Fibroblast of lung (primary cell): Measurements from ENCODE around the gene MYBPC2. TPM values are rescaled to one million over a fixed set of nuclear protein-coding genes. Genes with fewer than 3 reads are reported as not detected.
A peak's percentile ranks its signal among the peaks of the same experiment; 100 is the strongest.

Experiments
- DNase-seq, 2 donors: peaks; one replicate each; pipeline versions ENCODE4 v3.0.0 to v3.0.0-alpha.2; 2010; ENCODE audit warnings: low read depth in 2 of 2
- H2AFZ ChIP-seq: 2 replicates; pipeline ENCODE4 v1.5.1; 2012; ENCODE audit warnings: low read length, control low read depth, inconsistent platforms
- H3K27ac ChIP-seq: 2 replicates; pipeline ENCODE4 v1.5.1; 2011; ENCODE audit warnings: low read length, control low read depth; ENCODE audit not compliant: insufficient read depth
- H3K27me3 ChIP-seq: 2 replicates; pipeline ENCODE4 v1.5.1; 2011; ENCODE audit warnings: mild to moderate bottlenecking, low read length; ENCODE audit not compliant: control insufficient read depth, insufficient read depth
- H3K36me3 ChIP-seq: 2 replicates; pipeline ENCODE4 v1.5.1; 2011; ENCODE audit warnings: low read length; ENCODE audit not compliant: control insufficient read depth, insufficient read depth
- H3K4me1 ChIP-seq: 2 replicates; pipeline ENCODE4 v1.5.1; 2011; ENCODE audit warnings: low read length; ENCODE audit not compliant: control insufficient read depth, insufficient read depth; ENCODE audit errors: extremely low read depth
- H3K4me2 ChIP-seq: 2 replicates; pipeline ENCODE4 v1.5.1; 2011; ENCODE audit warnings: low read length, control low read depth; ENCODE audit not compliant: insufficient read depth; ENCODE audit errors: extremely low read depth
- H3K4me3 ChIP-seq, 4 experiments: fragments of 200-600 bp in 1 of 4; sonication (generic) in 1 of 4; replicated peaks in 1 of 4; 2 replicates each; pipeline ENCODE4 v1.5.1; 2011 to 2016; ENCODE audit warnings: low read length in 4 of 4, low read depth in 3 of 4, mild to moderate bottlenecking in 3 of 4, control low read depth in 2 of 4, inconsistent platforms in 1 of 4, mixed read lengths in 1 of 4; ENCODE audit not compliant: insufficient read depth in 1 of 4; ENCODE audit errors: control extremely low read depth in 1 of 4
- H3K79me2 ChIP-seq: 2 replicates; pipeline ENCODE4 v1.5.1; 2012; ENCODE audit warnings: mild to moderate bottlenecking, low read length, inconsistent platforms; ENCODE audit not compliant: control insufficient read depth, insufficient read depth
- H3K9ac ChIP-seq: 2 replicates; pipeline ENCODE4 v1.5.1; 2011; ENCODE audit warnings: mild to moderate bottlenecking, low read length, control low read depth; ENCODE audit not compliant: insufficient read depth
- H3K9me3 ChIP-seq: 2 replicates; pipeline ENCODE4 v1.5.1; 2012; ENCODE audit warnings: low read depth, low read length; ENCODE audit not compliant: control insufficient read depth, insufficient read depth
- H4K20me1 ChIP-seq: 2 replicates; pipeline ENCODE4 v1.5.1; 2011; ENCODE audit warnings: low read length; ENCODE audit not compliant: control insufficient read depth, insufficient read depth; ENCODE audit errors: extremely low read depth
- CTCF ChIP-seq, 2 donors: IDR thresholded peaks in 1 of 2; conservative IDR thresholded peaks in 1 of 2; 1 replicate in 1 of 2; 2 replicates in 1 of 2; pipeline ENCODE4 v1.5.1; 2011 to 2012; ENCODE audit warnings: low read length in 2 of 2, control low read depth in 1 of 2, inconsistent platforms in 1 of 2, low read depth in 1 of 2, mild to moderate bottlenecking in 1 of 2
- EZH2 ChIP-seq: IDR thresholded peaks from 2 replicates; pipeline ENCODE4 v1.5.1; 2012; ENCODE audit warnings: low read length, control low read depth, mild to moderate bottlenecking; ENCODE audit errors: missing control alignments
- polyA plus RNA-seq, 2 donors: library from polyadenylated mRNA; depleted of rRNA in 1 of 2; stranded (reverse) in 1 of 2; unstranded in 1 of 2; fragments of >200 nt; gene quantifications; 2 replicates each; pipeline ENCODE4 v1.2.1, GENCODE V29; 2011 to 2012; ENCODE audit warnings: missing spikeins in 1 of 2
- total RNA-seq: library from RNA; depleted of rRNA; stranded (reverse); fragments of >200 nt; gene quantifications from 2 replicates; pipeline ENCODE4 v1.2.1, GENCODE V29; 2014

Gene MYBPC2
- total and polyA plus RNA-seq, 2 donors (not counting 1 experiment from before 2014, with no cell fraction given): under 0.01 TPM; not detected in 1

- no peak overlapping the region for H3K9ac ChIP-seq
- no peaks in the 10 kb centered on the region for H3K27me3 ChIP-seq
- no peaks in the 10 kb centered on the region for H3K36me3 ChIP-seq
- no peak overlapping the region for H2AFZ ChIP-seq
- H3K4me1 ChIP-seq: peaks cover 2% of the 10 kb centered on the region
- no peaks in the 10 kb centered on the region for H3K9me3 ChIP-seq
- H4K20me1 ChIP-seq: no peaks in the 10 kb centered on the region
- no peak overlapping the region for H3K4me2 ChIP-seq
- no peak for DNase-seq
- H3K27ac ChIP-seq: no peak overlapping the region
- peak overlapping the region in 2 of 4 experiments; percentile 66 to 97 for H3K4me3 ChIP-seq
- TF ChIP-seq CTCF (conservative IDR thresholded peaks at IDR 0.05 in 1 of 2, IDR thresholded peaks at IDR 0.05 in 1 of 2; ENCODE audit: low read depth in 1 of 2, low read length in 2 of 2) (no peak), EZH2 (no peak)
- H3K79me2 ChIP-seq: peaks cover 6% of the 10 kb centered on the region
These were observed 79.7 kb downstream of the MYBPC2 start for GRCh38 chr19:50512112-50512998.

GRCh38 chr19:50512999-50513745 is 80.5 kb downstream of the MYBPC2 start:
- no peak overlapping the region for H3K27ac ChIP-seq
- no peak overlapping the region for H2AFZ ChIP-seq
- H3K79me2 ChIP-seq: peaks cover 6% of the 10 kb centered on the region

More at GRCh38 chr19:50512999-50513745, 80.5 kb downstream of the MYBPC2 start:
- no peaks in the 10 kb centered on the region for H3K27me3 ChIP-seq
- no peaks in the 10 kb centered on the region for H4K20me1 ChIP-seq
- TF ChIP-seq EZH2 (no peak), CTCF (conservative IDR thresholded peaks at IDR 0.05 in 1 of 2, IDR thresholded peaks at IDR 0.05 in 1 of 2; ENCODE audit: low read depth in 1 of 2, low read length in 2 of 2) (no peak)
- peaks cover 2% of the 10 kb centered on the region for H3K4me1 ChIP-seq
- H3K9ac ChIP-seq: no peak overlapping the region
- H3K36me3 ChIP-seq: no peaks in the 10 kb centered on the region
- H3K9me3 ChIP-seq: no peaks in the 10 kb centered on the region
- DNase-seq: no peak
- H3K4me2 ChIP-seq: no peak overlapping the region
- H3K4me3 ChIP-seq: no peak overlapping the region
